Rectal smooth muscle tissue (tissue), 1 donor: ENCODE measurements around the gene CEPT1.

Experiments
- H3K27ac ChIP-seq: one replicate; pipeline ENCODE4 v1.7.0; 2013; ENCODE audit warnings: low read depth, low read length, inconsistent platforms
- H3K27me3 ChIP-seq: one replicate; pipeline ENCODE4 v1.7.0; 2013; ENCODE audit warnings: low read length; ENCODE audit not compliant: control insufficient read depth, insufficient read depth
- H3K36me3 ChIP-seq: one replicate; pipeline ENCODE4 v1.7.0; 2013; ENCODE audit warnings: low read length; ENCODE audit not compliant: control insufficient read depth, insufficient read depth
- H3K4me1 ChIP-seq: one replicate; pipeline ENCODE4 v1.7.0; 2013; ENCODE audit warnings: low read length; ENCODE audit not compliant: control insufficient read depth, insufficient read depth
- H3K4me3 ChIP-seq: one replicate; pipeline ENCODE4 v1.7.0; 2013; ENCODE audit warnings: low read length
- H3K9ac ChIP-seq: one replicate; pipeline ENCODE4 v1.7.0; 2013; ENCODE audit warnings: low read length

The CEPT1 gene

DNA sequence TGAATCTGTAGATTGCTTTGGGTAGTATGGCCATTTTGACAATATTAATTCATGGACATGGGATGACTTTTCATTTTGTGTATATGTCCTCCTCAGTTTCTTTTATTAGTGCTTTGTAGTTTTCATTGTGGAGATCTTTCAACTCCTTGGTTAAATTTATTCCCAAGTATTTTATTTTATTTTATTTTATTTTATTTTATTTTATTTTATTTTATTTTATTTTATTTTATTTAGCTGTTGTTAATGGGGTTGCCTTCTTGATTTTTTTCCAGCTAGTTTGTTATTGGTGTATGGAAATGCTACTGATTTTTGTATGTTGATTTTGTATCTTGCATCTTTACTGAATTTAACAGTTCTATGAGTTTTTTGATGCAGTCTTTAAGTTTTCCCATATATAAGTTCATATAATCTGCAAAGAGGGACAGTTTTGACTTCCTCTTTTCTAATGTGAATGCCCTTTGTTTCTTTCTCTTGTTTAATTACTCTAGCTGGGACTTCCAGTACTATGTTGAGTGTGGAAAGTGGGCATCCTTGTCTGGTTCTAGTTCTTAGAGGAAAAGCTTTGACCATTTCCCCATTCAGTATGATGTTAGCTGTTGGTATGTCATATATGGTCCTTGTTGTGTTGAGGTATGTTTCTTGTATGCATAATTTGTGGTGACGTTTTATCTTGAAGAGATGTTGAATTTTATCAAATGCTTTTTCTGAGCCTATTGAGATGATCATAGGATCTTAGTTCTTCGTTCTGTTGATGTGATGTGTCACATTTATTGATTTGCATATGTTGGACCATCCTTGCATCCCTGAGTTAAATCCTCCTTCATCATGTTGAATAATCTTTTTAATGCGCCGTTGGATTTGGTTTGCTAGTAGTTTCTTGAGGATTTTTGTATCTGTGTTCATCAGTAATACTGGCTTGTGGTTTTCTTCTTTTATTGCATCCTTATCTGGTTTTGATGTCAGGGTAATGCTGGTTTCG, 14.3 kb downstream of the CEPT1 start:
- Histone ChIP-seq H3K4me1 (no peaks in the 10 kb centered on the region), H3K36me3 (peaks cover 6% of the 10 kb centered on the region), H3K4me3 (no peak overlapping the region), H3K27ac (no peak overlapping the region), H3K27me3 (no peaks in the 10 kb centered on the region), H3K9ac (no peak overlapping the region)

DNA sequence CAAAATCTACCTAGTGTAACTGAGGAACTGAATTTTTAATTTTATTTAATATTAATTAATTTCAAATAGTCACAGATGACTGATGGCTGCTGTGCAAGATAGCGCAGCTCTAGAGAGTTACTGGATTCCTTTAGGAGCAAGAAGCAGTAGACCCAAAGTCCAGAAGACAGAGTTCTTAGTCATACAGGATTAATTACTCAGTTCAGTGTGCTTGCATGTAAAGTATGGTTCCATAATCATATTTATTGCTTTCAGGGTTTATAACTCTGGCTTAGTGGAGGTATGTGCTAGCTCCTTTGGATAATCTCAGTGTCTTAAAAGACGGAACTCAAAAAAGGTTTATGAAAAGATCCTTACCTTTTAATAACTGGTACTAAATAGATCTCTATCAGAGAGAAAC, 17.4 kb downstream of the CEPT1 start:
- Histone ChIP-seq H3K4me3 (no peak overlapping the region), H3K27ac (no peak overlapping the region), H3K4me1 (no peaks in the 10 kb centered on the region), H3K9ac (no peak overlapping the region), H3K27me3 (no peaks in the 10 kb centered on the region), H3K36me3 (peaks cover 10% of the 10 kb centered on the region)

DNA sequence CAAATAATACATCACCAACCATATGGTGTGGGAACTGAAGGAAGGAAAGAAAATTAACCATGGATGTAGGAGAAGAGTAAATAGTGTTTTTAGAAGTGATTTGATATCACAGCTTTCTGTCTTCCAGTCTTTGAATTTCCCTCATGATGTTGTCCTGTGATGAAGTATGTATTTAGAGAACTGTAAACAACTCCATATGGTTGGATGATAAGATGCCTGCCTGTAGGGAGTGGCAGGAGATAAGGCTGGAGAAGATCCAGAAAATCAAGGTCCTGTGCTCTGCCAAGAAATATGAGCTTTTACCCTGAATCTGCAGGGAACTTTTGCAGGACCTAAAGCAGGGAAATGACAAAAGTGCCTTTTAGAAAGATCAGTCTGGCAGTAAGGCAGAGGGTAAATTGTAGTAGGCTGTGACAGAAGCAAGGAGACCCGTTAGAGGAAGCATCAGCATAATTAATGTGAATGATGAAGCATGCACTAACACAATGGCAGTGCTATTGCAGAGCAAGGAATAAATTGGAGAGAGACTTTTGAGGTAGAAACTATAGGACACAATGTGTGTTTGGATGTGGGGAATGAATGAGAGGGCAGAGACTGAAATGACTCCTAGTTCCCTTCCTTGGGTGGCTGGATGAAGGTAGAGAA, 21.9 kb downstream of the CEPT1 start:
- Histone ChIP-seq H3K4me3 (no peak overlapping the region), H3K27me3 (no peaks in the 10 kb centered on the region), H3K27ac (no peak overlapping the region), H3K36me3 (peaks cover 4% of the 10 kb centered on the region), H3K4me1 (no peaks in the 10 kb centered on the region), H3K9ac (no peak overlapping the region)

DNA sequence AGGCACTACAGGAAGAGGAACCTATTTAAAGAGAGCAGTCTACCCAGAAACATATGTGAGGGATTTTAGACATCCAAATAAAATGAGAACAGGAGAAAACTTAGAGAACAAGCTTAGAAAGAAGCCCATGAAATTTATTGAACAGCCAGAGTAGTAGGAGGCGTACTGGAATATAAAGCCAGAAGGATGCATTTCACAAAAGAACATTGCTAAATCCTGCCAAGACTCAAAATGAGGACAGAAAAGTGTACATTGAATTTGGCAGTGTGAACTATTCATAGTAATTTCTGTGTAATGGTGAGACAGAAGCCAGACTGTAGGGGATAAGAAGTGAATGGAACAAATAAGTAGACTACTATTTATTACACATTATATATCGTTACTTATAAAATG, 22.5 kb downstream of the CEPT1 start:
- H3K4me3 ChIP-seq: no peak overlapping the region
- peaks cover 4% of the 10 kb centered on the region for H3K36me3 ChIP-seq
- no peak overlapping the region for H3K9ac ChIP-seq
- H3K27me3 ChIP-seq: no peaks in the 10 kb centered on the region
- H3K27ac ChIP-seq: no peak overlapping the region
- H3K4me1 ChIP-seq: no peaks in the 10 kb centered on the region

DNA sequence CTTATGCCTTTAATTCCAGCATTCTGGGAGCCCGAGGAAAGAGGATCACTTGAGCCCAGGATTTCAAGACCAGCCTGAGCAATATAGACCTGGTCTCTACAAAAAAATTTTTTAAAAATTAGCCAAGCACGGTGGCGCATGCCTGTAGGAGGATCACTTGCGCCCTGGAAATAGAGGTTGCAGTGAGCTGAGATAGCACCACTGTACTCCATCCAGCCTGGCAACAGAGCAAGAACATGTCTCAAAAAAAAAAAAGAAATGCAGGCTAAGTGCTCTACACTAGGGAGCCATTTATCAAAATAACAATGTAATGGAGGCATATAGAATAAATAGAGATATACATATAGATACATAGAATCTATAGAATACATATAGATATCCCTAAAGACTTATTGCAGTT, 23.3 kb downstream of the CEPT1 start:
- H3K9ac ChIP-seq: no peak overlapping the region
- H3K4me3 ChIP-seq: no peak overlapping the region
- H3K27me3 ChIP-seq: no peaks in the 10 kb centered on the region
- no peaks in the 10 kb centered on the region for H3K4me1 ChIP-seq
- no peak overlapping the region for H3K27ac ChIP-seq
- peaks cover 4% of the 10 kb centered on the region for H3K36me3 ChIP-seq

DNA sequence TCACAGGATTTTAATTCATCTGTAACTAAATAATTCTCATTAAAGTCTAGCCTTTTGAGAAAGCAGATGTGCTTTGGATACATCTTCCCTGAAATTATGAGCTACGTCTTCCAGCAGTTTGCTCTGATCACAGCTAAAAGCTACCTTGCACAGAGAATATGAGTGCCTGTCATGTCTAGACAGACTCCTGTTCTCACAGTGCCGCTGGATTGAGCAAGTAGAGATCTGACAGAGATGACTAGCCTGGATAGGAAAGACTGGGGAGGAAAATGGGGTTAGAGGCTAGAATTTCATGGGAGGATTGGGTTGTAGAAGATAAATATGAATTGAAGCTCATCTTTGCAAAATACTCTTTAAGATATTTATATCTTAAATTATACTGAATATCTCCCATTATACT, 24.1 kb downstream of the CEPT1 start:
- H3K27ac ChIP-seq: no peak overlapping the region
- peaks cover 6% of the 10 kb centered on the region for H3K36me3 ChIP-seq
- H3K4me1 ChIP-seq: no peaks in the 10 kb centered on the region
- H3K4me3 ChIP-seq: no peak overlapping the region
- no peak overlapping the region for H3K9ac ChIP-seq
- H3K27me3 ChIP-seq: no peaks in the 10 kb centered on the region

DNA sequence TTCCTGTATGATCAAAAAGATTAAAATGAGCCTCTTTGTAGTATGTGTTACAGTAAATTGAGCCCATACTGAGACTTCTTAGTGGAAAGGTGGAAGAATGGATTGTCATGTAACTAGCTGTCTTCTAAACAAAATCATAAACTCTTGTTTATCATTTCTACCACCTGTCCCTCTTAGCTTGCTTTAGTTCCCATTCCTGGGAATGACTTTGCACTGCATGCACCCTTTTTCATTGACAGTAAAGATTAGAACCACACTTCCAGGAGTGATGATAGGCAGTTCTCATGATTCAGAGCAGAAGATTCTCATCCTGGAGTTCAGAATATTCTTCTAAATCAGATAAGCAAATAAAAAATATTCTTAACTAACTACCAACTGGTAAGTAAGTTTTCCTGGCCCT, 32.4 kb downstream of the CEPT1 start:
- Histone ChIP-seq H3K27me3 (no peaks in the 10 kb centered on the region), H3K9ac (no peak overlapping the region), H3K4me3 (no peak overlapping the region), H3K27ac (no peak overlapping the region), H3K4me1 (no peaks in the 10 kb centered on the region), H3K36me3 (peaks cover 7% of the 10 kb centered on the region)

DNA sequence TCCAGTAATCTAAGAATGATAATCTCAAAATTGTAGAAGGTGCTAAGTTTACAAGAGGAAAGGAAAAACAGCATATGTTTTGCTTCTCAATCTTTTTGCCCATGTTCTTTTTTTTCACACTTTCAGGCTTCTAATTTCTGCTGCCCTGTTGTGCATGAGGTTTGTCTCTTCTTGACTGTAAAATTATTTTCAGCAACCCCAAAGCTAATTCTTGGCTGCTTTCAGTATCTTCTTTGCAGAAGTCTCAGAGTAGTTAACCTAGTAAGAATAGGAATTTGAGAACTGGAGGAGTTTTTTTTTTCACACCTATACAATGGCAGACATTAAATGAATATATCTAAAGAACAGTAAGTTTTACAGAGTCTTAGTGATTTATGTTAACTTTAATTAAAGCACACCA, 34.0 kb downstream of the CEPT1 start:
- peaks cover 5% of the 10 kb centered on the region for H3K36me3 ChIP-seq
- H3K27me3 ChIP-seq: no peaks in the 10 kb centered on the region
- H3K4me1 ChIP-seq: no peaks in the 10 kb centered on the region

DNA sequence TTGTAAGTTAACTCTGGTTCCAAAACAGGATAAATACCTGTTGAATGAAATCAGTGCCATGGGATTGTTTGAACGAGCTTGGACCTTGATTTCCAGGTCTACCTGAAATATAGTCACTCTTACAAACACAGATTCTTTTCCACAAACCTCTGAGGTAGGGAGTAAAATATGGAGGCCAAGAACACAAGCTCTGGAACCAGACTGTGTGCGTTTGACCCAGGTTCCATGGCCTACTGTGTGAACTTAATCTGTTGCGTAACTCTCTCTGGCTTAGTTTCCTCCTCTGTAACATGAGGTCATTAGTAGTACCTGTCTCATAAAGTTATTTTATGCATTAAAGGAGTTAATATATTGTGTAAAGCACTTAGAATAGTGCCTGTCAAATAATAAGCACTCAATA, 35.3 kb downstream of the CEPT1 start:
- H3K27ac ChIP-seq: no peak overlapping the region
- no peaks in the 10 kb centered on the region for H3K27me3 ChIP-seq
- peaks cover 5% of the 10 kb centered on the region for H3K36me3 ChIP-seq
- H3K4me1 ChIP-seq: no peaks in the 10 kb centered on the region
- no peak overlapping the region for H3K4me3 ChIP-seq
- no peak overlapping the region for H3K9ac ChIP-seq

More for the DNA sequence above, 34.0 kb downstream of the CEPT1 start:
- H3K27ac ChIP-seq: no peak overlapping the region
- no peak overlapping the region for H3K4me3 ChIP-seq
- H3K9ac ChIP-seq: no peak overlapping the region

DNA sequence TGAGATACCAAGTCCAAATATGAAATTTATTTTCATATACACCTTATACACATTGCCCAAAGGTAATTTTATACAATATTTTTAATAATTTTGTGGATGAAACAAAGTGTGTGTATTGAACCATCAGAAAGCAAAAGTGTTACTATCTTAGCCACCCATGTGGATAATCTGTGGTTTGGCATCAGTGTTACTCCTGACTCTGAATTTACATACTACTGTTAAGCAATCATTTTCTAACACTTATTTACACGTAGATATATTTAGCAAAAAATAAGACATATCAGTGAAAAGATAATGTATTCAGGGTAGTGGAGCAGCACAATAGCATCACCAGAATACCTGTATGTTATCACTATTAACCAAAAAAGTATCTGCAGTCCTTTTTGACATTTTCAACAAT, 36.7 kb downstream of the CEPT1 start:
- no peaks in the 10 kb centered on the region for H3K27me3 ChIP-seq
- no peak overlapping the region for H3K9ac ChIP-seq
- H3K4me1 ChIP-seq: no peaks in the 10 kb centered on the region
- no peak overlapping the region for H3K4me3 ChIP-seq
- H3K36me3 ChIP-seq: peaks cover 5% of the 10 kb centered on the region
- no peak overlapping the region for H3K27ac ChIP-seq

DNA sequence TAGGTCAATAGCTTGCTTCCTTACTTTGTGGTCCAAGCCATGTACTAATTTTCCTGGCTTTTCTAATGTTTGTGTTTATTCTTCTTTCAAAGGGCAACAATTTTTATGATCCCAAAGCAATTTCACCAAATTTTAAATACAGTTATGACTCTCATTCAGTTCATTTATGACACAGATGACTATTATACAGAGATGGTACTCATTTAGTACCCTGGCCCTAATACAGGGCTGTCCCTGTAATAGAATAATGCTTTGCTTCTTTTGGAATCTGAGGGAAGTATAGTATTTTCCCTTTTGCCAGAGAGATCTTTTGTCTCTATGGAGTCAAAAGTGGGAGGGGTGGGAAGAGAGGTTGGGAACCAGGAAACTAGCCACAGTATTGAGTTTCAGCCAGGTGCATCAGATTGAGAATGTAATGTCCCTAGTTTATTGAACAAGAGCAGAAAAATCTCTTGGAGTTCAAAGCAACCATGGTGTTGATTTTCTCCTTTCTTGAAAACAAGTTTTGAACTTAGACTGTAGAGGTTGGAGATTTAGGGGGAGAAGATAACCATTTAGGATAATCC, 40.0 kb downstream of the CEPT1 start:
- H3K27ac ChIP-seq: no peak overlapping the region
- H3K9ac ChIP-seq: no peak overlapping the region
- H3K27me3 ChIP-seq: no peaks in the 10 kb centered on the region
- H3K4me1 ChIP-seq: no peaks in the 10 kb centered on the region
- no peak overlapping the region for H3K4me3 ChIP-seq
- peaks cover 7% of the 10 kb centered on the region for H3K36me3 ChIP-seq

DNA sequence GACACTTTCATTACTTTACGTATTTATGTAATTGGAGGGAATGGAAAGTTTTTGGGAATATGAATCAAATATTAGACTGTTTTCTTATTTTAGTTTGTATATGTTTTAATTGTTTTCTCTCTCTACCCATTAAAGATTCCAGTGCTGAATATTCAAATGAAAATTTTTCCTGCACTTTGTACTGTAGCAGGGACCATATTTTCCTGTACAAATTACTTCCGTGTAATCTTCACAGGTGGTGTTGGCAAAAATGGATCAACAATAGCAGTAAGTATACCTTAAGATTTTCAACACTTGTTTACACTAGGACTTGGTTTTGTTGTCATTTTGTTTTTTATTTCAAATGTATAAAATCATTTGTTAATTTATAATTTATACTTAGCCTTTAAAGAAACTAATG, 42.0 kb downstream of the CEPT1 start:
- Histone ChIP-seq H3K27ac (no peak overlapping the region), H3K9ac (no peak overlapping the region), H3K27me3 (no peaks in the 10 kb centered on the region), H3K4me1 (no peaks in the 10 kb centered on the region), H3K4me3 (no peak overlapping the region), H3K36me3 (peaks cover 13% of the 10 kb centered on the region)
